ELF-1 (cell line): ENCODE data around the gene STK32C.
A peak's percentile ranks its signal among the peaks of the same experiment; 100 is the strongest.

Experiments used
- DNase-seq: peaks from one replicate; pipeline ENCODE4 v3.0.0-alpha.2; 2016; ENCODE audit warnings: low read depth, low spot score

Gene STK32C

DNA sequence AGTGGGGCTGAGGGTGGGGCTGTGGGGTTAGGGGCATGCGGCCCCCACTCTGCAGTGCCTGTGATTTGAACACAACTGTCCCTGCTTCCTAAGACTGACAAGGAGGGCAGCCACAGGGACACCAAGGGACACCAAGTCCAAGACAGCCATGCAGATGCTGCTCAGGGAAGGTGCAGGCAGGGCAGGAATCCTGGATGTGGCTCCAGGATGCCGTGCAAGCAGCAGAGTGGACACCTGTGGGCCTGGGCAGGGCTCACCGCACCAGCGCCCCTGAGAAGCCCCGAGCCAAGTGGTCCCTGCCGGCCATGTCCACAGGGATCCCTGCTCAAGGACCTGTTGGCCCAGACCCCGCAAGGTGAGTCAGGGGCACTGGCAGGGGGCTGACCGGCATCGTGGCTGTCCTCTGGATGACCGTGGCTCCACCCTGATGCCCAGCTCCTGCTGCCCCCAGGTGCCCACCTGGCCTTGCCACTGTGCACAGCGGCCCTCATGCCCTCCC is 58.5 kb downstream of the STK32C start:
- DNase-seq, result no peak

DNA sequence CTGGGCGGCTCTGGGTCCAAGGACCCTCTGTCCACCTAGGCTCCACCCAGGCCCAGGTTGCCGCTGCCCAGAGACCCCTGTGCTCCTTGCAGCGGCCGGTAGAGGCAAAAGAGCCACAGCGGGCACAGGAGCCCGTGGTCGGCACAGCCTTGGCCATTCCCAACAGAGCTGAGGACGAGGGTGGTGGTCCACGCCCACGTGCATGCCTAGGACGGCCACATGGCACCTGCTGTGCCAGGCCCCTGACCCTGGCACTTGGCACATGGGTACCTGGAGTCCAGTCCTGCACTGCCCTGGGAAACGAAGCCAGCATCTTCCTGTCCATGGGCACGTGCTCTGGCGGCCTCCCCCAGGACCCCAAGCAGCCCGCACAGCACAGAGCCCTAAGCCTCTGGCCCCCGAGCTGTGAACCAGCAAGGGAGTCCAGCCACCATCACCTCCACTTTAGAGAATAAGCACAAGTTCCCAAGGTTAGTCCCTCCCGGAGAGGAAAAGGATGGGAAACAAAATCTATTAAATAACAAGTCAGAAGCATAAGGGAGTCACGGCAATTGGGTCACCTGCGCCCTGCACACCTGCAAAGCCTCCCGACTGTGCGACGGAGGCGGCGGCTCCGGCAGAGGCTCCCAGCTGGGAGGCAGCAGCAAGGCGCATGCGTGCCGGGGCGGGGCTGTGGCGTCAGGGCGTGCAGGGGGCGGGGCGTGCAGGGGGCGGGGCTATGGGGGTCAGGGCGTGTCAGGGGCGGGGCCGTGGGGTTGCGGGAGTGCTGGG is 59.1 kb downstream of the STK32C start:
- DNase-seq, result peak; percentile 36

DNA sequence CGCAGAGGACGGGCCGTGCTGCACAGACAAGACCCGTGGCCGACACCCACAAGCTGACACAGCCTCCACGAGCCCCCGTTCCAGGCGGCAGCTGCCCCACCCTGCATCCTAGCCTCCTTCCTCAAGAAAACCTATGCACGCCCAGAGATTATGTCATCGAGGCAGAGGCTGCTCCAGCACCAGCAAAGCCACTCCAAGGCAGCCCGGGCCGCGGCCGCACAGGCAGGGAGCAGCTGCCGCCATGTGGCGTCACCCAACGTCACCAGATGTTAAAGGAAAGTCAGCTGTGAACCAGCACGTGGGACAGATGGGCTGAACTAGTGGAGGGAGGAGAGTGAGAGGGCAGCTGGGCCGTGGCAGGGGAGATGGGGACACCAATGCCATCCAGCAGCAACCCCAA is 59.8 kb downstream of the STK32C start:
- no peak for DNase-seq

DNA sequence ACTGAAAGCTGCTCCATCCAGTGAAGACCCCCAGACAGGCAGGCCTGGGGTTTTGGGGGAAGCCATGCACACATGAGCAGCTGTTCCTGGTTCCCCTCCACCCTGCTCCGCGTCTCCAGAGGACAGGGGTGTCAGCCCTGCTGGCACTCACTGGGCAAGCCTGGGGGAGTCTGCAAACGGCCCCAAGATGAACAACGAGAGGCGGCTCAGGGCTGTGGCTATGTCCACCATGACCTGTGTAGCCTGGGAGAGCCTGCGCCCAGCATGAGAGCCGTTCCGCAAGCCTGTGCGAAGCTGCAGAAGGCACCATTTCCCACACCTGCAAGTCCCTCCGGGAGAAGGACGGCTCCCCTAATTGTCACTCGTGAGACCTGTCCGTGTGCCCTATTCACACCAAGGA is 61.5 kb downstream of the STK32C start:
- DNase-seq, result no peak

DNA sequence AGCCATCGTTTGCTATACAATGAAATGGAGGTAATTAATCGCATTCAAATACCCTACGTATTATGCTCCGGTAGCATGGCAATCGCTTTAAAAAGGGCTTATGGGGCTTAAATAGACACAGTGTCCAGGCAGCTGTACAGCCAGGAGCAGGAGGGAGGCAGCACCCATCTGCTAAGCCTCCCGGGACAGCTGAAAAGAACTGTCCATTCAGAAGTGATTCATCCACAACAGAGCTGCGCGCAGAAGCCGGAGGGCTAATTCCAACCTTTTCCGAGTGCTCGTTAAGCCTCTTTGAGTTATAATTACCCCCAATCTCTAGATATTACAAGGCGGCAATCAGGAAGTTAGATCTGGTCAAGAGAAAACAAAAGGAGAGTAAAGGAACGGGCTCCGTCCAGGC is 62.7 kb downstream of the STK32C start:
- no peak for DNase-seq

DNA sequence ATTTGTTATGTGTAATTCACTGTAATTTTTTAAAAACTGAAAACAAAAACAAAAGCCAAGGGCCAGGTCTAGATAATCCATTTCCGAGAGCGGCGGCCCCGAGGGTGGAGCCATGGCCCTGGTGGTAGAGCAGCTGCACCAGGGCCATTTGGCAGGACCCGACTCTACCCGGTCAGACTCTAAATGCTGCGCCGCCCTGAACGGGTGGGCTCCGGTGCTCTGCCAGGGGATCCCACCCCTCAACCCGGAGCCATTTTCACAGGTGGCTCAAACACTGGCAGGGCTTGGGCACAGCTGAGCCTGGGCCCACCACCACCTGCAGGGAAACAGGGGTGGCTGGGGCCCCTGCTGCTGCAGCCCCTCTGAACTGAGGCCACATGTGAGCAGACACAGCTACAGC is 64.1 kb downstream of the STK32C start:
- DNase-seq, result no peak

DNA sequence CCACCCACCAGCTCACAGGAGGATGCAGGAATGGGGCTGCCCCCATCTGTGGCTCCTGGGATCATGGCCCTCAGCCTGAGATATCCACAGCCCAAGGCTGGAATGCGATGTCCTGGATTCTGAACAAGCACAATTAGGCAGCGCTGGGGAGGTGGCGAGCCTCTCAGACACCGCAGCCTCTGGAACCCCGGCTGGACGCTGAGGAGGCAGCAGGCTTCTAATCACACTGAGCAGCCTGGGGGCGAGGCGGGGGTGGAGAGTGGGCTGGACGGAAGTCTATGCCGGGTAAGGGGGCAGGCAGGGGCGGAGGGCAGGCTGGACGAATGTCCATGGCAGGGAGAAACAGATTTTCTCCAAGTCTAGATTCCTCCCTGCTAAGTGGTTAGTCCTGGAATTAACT is 64.6 kb downstream of the STK32C start:
- DNase-seq, result peak; percentile 71

DNA sequence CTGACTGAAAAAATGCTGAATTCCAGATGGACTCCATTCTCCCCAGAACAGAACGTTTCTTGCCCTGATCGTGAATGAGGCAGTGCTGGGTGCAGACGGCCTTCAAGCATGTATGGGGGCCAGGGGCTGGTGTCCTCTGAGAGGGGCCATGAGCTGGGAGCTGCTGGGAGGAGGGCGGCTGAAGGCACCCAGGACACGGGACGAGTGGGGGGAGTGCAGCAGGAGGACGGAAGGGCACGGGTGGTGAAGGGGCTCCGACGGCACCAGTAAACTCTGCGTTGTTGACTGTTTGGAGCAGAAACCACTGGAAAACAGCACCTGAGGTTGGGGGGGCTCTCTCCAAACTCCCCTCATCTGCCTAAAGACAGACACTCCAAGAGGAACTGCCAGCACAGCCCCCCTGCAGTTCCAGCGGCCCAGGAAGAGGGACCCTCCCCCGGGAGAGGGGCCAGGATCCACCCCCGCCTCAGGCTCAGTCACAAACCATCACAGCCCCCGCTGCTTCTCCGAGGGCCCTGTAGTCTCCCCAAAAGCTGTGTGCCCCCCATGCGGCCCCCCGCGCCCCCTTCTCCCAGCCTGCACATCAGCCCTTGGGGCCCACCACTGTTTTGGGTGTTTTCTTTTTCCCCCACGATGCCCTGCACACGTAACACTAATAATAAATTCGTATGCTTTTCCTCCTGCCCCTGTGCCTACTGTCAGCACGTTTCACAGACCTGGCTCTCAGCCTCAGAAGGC is 65.5 kb downstream of the STK32C start:
- DNase-seq, result no peak

DNA sequence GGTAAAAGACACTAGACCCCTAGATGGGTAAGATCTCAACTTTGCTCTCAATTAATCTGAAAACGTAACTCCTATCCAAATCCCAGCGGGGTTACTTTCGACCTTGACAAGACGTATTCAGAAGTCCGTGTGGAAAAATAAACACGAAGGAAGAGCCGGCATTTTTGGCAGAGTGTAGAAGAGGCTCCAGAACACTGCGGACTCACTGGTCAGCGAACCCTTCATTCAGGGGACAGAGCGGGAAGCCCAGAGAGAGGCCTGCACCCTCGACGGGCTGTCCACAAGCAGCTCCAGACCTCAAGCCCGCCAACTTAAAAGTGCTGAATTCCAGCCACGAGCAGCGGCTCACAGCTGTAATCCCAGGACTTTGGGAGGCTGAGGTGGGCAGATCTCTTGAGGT is 66.3 kb downstream of the STK32C start:
- no peak for DNase-seq

DNA sequence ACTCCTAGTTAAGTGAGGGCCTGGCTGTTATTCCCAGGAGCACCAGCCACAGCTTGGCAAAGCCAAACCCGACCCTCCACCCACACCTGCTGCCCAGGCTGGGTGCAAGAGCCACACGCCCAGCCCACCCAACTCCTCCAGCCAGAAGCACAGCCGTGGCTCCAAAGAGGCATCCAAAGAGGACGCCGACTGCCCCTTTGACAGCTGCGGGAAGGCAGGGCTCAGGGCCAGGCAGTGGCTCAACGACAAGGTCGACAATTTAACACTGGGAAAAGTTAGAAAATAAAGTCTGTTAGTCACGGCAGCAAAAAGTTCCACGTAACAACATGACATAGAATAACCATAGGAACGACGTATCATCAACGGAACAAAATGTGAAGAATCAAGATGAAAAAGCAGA is 66.7 kb downstream of the STK32C start:
- DNase-seq, result no peak

DNA sequence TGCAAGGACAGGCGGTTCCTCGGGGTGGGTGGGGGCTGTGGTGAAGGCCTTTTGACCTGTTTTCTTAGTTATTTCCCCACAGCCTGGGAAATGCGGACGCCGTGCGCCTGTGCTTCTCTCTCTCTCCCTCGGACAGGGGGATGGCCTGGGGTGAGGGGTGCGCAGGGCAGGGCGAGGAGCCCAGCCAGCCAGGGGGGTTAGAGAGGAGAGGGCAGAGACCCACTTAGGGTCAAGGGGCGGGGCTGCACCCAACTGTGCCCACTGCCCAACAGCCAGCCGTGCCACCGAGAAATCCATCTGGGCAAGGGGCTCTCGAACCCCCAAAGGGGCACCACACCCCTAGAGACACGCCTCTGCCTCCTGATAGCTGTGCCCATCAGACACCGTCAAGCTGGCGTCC is 67.2 kb downstream of the STK32C start:
- no peak for DNase-seq

DNA sequence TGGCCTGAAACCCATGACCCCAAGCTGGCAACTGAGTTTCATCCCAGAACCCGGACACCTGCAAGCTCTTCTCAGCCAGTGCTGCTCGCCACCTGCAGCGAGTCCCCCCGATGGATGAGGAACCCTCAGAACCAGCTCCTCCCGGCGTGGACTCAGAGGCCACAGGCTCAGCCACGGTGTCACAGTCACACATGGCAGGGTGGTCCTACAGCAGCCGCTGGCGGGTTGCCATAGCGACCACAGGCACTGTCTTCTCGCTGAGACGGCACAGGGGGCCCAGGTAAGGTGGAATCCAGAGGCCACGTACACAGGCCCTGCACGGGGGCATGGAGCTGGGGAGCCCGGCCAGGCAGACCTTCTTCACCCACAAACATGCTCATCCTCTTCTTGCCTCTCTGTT is 67.6 kb downstream of the STK32C start:
- no peak for DNase-seq

DNA sequence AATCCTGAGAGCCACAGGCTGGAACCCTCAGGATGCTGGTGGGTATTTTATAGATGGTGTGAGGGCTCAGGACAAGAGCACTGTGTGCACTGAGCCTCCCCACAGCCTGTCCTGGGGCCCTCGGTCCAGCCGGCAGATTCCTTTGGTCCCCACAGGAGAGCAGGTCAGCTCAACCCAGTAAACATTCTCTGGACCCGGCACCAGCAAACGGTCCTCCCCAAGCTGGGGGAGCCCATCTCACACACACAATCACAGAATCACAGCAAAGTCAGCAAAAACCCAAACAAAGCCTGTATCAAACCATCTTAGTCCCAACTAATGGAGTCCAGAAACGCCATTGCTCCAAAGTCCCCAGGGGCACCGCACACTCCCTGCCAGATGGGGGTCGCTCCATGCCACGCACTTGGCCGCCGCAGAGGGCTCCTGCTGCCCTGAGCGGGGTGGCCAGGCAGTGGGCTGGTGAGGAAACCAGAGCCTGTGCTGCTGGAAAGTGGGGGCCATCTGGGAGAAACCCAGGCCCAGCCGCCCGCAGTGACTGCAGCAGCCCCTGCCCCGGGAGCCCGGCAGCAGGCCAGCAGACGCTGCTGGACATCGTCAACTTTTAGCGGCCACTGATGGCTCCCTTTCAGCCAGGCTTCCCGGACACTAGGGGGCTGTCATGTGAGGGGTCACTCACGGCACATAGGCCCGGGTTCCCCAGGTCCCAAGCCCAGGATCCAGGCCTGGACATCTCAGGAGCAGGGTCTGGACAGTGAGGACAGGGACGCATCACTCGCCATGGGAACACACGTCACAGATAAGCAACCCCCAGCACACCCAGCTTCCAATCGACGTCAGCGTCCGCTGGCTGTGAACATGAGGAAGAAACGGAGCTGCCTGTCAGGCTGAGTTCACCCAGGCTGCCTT is 68.4 kb downstream of the STK32C start:
- DNase-seq, result peak; percentile 32

DNA sequence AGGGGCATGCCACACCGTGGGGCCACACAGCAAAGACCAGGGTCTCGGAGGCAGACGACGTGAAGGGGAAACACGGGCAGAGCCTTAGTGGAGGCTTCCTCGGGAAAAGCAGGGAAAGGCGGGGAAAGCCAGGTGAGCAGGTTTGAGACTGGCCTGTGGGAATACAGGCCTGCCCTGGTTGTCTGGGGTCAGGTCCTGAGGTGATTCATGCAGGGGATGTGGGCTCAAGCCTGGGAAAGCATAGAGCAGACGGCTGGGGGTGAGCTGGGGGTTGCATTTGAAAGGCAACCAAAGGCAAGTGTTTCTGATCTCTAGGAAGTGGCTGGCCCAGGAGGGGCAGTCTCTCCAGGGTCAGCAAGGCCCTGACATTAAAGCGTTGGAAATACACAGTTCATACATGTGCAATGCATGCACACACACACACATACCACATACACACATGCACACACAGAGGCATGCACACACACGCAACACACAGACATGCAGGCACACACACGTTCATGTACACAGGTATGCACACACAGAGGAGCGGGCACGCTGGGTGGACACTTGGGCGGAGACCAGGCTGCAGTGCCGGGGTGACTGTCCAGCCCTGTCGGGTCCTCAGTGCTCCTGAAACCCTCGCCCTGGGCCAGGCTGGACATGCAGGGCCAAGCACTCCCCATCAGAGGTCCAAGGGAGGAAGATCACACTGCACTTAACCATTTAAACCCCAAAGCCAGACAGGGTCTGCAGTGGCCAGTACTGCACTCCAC is 69.2 kb downstream of the STK32C start:
- DNase-seq, result no peak

DNA sequence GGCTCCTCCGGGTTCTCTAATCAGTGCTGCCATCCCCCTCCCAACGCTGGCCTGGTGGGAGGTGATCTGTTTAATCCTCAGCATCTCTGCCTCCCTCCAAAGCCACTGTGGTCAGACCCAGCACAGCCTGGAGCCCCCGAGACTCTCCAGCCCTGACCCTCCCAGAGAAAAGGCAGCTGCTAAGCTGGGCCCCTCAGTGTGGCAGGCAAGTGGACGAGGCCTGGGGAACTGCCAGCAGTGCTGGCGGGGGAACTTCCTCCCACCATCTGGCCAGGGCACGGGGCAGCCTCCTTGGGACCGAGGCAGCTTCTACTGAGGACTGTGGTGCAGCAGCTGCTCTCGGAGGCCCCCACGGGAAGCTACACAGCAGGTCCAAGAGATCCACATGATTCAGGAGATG is 69.9 kb downstream of the STK32C start:
- DNase-seq, result no peak

DNA sequence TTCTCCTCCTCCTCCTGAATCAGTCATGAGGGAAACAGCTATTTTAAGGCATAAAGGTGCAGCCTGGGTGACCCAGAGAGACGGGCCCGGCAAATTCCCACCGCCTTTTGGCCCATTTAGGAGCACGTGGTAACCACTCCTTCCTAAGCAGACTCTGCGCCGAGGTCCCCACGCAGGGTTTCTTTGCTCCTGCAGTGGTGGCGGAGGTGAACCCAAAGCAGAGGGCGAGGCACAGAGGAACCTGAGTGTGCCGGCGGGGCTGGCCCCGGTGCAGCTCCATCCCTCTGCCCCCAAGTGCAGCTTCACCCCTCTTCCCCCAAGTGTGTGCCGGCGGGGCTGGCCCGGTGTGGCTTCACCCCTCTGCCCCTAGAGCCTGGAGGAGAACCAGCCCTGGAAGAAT is 70.4 kb downstream of the STK32C start:
- no peak for DNase-seq

DNA sequence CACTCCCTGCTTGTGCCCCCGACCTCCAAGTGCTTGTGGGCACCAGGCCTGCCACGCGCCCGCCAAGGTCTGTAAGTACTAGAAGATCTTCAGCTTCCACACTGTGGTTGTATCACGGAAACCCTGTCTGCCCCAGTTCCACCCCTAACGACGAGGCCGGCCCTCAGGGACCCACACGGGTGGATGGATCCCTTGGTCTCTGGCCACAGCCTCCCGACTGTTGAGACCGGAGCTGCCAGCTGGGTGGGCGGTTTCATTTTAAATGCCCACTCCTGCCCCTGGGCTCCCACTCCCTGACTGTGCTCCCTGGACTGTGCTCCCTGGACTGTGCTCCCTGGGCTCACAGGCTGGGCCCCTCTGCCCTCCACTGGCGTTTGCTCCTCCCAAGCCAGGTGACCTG is 70.9 kb downstream of the STK32C start:
- no peak for DNase-seq

DNA sequence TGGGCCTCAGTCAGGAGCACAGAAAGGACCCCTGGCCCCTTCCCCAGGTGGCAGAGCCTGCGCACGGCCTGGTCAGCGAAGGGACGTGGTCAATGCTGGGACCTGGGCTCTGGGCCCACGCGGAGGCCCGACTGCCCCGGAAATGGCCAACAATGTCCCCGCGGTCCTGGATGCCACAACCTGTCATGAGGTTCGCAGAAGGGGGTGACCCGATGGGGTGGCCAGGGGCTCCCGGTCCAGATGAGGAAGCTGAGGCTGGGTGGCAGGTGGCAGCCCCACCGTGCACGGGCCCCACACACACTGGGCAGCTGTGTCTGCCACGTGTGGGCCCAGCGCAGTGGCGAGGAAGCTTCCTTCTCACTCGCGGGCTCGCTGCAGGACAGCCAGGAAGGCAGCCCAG is 71.6 kb downstream of the STK32C start:
- DNase-seq, result no peak

DNA sequence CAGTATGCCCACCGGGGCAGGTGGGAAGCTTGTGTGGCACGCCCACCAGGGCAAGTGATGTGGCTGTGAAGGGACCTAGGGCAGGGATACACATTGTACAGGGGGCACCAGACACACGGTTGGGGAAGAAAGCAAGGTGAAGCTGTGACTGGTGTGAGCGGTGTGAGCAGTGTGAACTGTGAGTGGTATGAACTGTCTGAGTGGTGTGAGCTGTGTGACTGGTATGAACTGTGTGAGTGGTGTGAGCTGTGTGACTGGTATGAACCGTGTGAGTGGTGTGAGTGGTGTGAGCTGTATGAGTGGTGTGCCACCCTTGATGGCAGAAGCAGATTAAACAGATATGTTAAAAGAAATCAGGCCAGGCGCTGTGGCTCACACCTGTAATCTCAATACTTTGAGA is 72.9 kb downstream of the STK32C start:
- DNase-seq, result no peak

DNA sequence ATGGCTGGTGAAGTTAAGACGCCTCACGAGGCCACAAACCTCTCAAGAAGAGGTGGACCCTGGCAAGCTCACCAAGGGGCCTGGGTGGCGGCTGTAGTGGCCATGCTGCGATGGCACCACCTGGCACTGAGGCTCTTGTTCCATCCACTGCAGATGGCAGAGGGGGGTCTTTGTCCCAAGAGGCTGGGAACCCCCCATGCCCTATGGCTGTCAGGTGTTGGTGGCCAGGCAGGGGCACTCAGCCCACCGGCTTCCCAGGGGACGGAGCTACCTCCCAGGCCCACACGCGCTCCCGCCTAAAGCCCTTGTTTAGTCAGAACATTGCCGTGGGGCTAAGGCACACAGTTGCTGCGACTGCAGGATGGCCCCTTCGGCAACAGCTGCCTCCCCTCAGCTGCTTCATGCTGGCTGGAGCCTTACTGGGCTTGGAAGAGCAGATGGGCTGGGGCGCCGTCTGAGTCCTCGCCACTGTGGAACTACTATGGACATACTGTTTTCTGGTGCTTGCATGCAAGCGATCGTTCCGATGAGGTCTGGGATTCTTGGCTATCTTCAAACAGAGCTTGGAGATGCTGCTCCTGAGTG is 74.2 kb downstream of the STK32C start:
- DNase-seq, result no peak

DNA sequence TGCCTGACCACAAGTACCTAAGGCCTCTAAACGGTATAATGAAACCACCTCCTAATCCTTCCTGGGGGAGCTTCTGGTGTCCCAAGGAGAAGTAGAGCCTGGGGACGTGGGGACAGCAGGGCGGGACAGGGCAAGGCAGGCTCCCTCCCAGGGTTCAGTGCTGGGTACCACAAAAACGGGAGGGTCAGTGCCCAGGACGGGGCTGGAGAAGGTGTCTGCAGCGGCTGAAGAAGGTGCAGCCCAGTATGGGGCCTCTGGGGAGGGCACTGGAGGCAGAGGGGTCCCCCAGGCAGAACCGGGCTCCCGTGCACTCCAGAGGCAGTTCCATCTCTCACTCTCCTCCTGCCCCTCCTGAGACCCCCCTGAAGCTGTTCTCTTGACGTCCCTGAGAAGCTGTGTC is 74.8 kb downstream of the STK32C start:
- DNase-seq, result no peak
